ENCODE data around the gene SPACA7.

Gene SPACA7

GRCh38 chr13:112438515-112438914 is 62.4 kb downstream of the SPACA7 start:
- Histone ChIP-seq H3K9me3 (no peaks in the 10 kb centered on the region), H3K27ac (no peak overlapping the region), H3K4me1 (ENCODE audit: control insufficient read depth in 1 of 2, insufficient read depth in 1 of 2, low read depth in 1 of 2, low read length in 1 of 2) (no peaks in the 10 kb centered on the region), H3K36me3 (no peaks in the 10 kb centered on the region), H3K4me3 (ENCODE audit: low read depth in 1 of 2, low read length in 1 of 2) (no peak overlapping the region), H3K27me3 (peaks cover 30% of the 10 kb centered on the region)
- TF ChIP-seq, protein P1, sequence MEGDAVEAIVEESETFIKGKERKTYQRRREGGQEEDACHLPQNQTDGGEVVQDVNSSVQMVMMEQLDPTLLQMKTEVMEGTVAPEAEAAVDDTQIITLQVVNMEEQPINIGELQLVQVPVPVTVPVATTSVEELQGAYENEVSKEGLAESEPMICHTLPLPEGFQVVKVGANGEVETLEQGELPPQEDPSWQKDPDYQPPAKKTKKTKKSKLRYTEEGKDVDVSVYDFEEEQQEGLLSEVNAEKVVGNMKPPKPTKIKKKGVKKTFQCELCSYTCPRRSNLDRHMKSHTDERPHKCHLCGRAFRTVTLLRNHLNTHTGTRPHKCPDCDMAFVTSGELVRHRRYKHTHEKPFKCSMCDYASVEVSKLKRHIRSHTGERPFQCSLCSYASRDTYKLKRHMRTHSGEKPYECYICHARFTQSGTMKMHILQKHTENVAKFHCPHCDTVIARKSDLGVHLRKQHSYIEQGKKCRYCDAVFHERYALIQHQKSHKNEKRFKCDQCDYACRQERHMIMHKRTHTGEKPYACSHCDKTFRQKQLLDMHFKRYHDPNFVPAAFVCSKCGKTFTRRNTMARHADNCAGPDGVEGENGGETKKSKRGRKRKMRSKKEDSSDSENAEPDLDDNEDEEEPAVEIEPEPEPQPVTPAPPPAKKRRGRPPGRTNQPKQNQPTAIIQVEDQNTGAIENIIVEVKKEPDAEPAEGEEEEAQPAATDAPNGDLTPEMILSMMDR (IDR thresholded peaks at IDR 0.05) = no peak

- H3K27me3 ChIP-seq = peaks cover 48% of the 10 kb centered on the region
Measured at GRCh38 chr13:112441226-112441625, 65.1 kb downstream of the SPACA7 start.

DNA sequence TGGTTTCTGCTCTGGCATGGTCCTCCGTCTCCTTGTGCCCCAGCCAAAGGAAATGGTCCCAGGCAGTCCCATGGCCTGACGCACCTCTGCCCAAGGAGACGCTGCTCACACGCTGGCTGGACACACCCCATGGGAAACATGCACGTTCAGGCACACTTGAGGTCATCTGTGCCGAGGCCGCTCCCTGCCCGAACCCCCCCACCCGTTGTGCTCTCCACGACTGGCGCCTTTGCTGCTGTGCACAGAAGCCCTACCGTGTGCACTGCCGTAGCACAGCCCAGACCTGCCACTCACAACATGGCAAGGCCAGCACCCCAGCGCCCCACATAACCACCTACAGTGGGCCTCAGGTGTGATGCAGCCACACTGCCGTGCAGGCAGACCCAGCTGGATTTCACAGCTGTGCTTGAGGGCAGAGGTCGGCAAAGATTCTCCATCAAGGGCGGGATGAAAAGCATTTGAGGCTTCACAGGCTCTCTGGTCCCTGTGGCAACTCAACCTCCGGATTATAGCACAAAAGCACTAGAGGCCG is 65.7 kb downstream of the SPACA7 start:
- H3K27me3 ChIP-seq = peaks cover 48% of the 10 kb centered on the region

More at GRCh38 chr13:112441226-112441625, 65.1 kb downstream of the SPACA7 start:
- TF ChIP-seq, protein P1 (IDR thresholded peaks at IDR 0.05) = no peak
- Histone ChIP-seq H3K4me3 (ENCODE audit: low read depth in 1 of 2, low read length in 1 of 2) (no peak overlapping the region), H3K4me1 (ENCODE audit: control insufficient read depth in 1 of 2, insufficient read depth in 1 of 2, low read depth in 1 of 2, low read length in 1 of 2) (no peaks in the 10 kb centered on the region), H3K36me3 (no peaks in the 10 kb centered on the region), H3K9me3 (no peaks in the 10 kb centered on the region), H3K27ac (no peak overlapping the region)

DNA sequence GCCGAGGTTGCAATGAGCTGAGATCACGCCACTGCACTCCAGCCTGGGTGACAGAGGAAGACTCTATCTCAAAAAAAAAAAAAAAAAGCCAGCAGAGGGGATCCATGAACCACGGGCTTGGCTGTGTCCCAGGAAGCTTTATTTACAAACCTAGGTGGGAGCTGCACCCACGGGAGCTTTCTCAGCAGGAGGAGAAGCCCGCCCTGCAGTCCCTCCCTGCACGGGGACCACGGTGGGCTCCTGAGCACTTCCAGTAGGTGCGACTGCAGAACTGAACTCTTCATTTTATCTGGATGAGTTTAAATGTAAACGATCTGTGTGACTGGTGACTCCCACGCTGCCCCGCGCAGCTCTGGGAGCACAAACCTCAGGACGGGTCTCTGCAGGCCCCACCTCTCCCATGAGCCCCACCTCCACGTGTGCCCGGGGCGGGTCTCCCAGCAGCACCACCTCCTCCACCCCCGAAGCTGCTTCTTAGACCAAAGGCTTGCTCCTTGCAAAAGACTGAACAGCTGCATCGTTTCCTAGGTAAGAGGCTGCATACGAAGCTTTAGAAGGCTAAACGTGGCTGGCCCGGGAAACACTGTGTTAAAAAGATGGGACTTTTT is 66.4 kb downstream of the SPACA7 start:
- Histone ChIP-seq H3K4me1 (ENCODE audit: control insufficient read depth in 1 of 2, insufficient read depth in 1 of 2, low read depth in 1 of 2, low read length in 1 of 2) (no peaks in the 10 kb centered on the region), H3K4me3 (ENCODE audit: low read depth in 1 of 2, low read length in 1 of 2) (no peak overlapping the region), H3K27me3 (peaks cover 48% of the 10 kb centered on the region), H3K9me3 (no peaks in the 10 kb centered on the region), H3K36me3 (no peaks in the 10 kb centered on the region), H3K27ac (no peak overlapping the region)
- TF ChIP-seq, protein P1 (IDR thresholded peaks at IDR 0.05) = no peak

More for the DNA sequence above, 65.7 kb downstream of the SPACA7 start:
- Histone ChIP-seq H3K4me3 (ENCODE audit: low read depth in 1 of 2, low read length in 1 of 2) (no peak overlapping the region), H3K4me1 (ENCODE audit: control insufficient read depth in 1 of 2, insufficient read depth in 1 of 2, low read depth in 1 of 2, low read length in 1 of 2) (no peaks in the 10 kb centered on the region), H3K27ac (no peak overlapping the region), H3K36me3 (no peaks in the 10 kb centered on the region), H3K9me3 (no peaks in the 10 kb centered on the region)
- TF ChIP-seq, protein P1 (IDR thresholded peaks at IDR 0.05) = no peak

- Histone ChIP-seq H3K27me3 (peaks cover 48% of the 10 kb centered on the region), H3K36me3 (no peaks in the 10 kb centered on the region), H3K9me3 (no peaks in the 10 kb centered on the region), H3K4me3 (ENCODE audit: low read depth in 1 of 2, low read length in 1 of 2) (no peak overlapping the region), H3K4me1 (ENCODE audit: control insufficient read depth in 1 of 2, insufficient read depth in 1 of 2, low read depth in 1 of 2, low read length in 1 of 2) (no peaks in the 10 kb centered on the region), H3K27ac (no peak overlapping the region)
- TF ChIP-seq, protein P1 (IDR thresholded peaks at IDR 0.05) = no peak
Measured at GRCh38 chr13:112443191-112443994, 67.2 kb downstream of the SPACA7 start.
